ENCODE measurements around the gene CSMD2.

The CSMD2 gene

DNA sequence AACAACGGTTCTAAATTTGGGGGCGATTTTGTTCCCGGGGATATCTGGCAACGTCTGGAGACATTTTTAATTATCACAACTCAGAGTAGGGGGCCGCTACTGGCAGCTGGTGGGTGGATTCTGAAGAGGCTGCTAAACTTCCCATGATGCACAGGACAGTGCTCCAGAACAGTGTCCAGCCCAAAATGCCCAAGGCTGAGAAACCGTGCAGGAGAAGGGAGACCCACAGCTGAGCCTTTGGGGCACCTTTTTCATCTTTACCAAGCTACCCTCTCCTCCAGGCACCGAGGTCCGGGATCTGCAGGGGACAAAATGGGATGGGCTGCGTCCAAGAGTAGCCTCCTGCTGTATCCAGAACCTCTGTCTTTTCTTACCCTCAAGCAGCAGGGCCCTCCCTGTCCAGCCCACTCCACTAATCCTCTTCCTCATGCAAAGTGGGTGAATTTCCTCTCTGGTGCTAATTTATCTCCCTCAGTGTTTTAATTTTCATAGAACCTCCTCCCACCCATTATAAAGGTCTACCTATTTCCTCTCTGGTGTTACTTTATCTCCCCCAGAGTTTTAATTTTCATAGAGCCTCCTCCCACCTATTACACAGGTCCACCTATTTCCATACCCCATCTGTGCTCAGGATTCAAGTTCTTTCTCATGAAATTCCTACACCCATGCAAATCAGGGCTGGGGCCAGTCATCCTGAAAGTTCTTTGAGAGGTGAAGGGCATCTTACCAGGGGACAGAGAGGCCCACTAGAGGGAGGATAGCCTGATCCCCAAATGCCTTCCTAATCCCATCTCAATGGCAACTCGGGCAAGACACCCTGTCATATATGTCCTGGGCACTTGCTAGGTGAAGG, 42.7 kb downstream of the CSMD2 start:
- no peak for ATAC-seq
- TF ChIP-seq OSR1 (CRISPR knock-in tag; IDR thresholded peaks at IDR 0.05) (no peak), TCF4 (CRISPR knock-in tag; IDR thresholded peaks at IDR 0.05; ENCODE audit: borderline replicate concordance) (no peak)

DNA sequence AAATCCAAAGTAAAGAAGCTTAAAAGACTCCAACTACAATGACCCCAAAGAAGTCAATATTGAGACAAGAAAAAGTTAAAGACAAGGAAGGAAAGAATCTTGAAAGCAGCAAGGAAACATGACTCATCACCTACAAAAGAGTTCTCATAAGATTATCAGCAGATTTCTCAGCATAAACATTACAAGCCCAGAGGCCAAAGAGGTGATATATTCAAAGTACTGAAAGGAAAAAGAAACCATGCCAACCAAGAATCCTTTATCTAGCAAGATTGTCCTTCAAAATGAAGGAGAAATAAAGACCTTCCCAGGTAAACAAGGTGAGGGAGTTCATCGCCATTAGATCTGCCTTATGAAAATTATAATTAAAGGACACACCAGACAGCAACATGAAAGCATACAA, 49.8 kb downstream of the CSMD2 start:
- no peak for TF ChIP-seq OSR1 (CRISPR knock-in tag; IDR thresholded peaks at IDR 0.05)
- TF ChIP-seq ISL1 (CRISPR knock-in tag; IDR thresholded peaks at IDR 0.05), result no peak
- TF ChIP-seq ESRRG (CRISPR knock-in tag; IDR thresholded peaks at IDR 0.05), result no peak
- TF ChIP-seq ZNF565 (CRISPR knock-in tag; conservative IDR thresholded peaks at IDR 0.05; ENCODE audit: low read depth), result no peak
- no peak for ATAC-seq

DNA sequence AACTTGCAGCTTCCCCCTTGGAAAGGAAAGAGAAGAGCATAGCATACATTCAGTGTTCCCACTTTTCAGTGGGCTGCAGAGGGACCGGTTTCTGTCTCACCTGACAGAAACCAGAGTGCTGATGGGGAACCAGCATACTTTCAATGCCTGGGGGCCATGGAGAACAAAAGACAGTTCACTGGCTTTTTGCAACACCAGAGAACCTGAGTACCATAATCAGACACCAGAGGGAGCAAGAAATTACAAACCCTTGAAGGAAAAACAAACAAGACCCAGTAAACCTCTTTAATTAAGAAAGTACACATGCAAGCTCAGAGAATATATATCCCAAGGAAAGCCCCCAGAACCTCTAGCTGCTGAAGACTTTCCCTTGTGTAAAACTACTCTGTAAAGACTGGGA, 51.1 kb downstream of the CSMD2 start:
- TF ChIP-seq ZNF8 (CRISPR knock-in tag; IDR thresholded peaks at IDR 0.05), result no peak

DNA sequence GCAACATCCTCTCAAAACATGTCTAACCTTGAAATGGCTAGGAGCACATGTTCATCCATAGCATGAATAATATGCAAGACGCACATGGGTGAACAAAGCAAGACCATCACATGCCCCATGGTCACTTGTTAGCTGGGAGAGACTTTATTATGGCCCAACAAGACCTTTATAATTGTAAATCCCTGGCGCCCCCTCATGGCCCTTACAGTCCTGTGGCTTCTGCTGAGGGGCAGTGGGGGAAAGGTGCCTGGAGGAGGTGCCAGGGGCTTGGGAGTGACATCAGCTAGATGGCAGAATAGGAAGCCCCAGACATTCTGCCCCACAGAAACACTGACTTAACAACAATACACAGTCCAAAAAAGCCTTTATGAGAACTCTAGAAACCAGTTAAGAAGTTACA, 51.7 kb downstream of the CSMD2 start:
- TF ChIP-seq OSR1 (CRISPR knock-in tag; IDR thresholded peaks at IDR 0.05) (no peak), ZC3H10 (CRISPR knock-in tag; IDR thresholded peaks at IDR 0.05) (no peak), ESRRG (CRISPR knock-in tag; IDR thresholded peaks at IDR 0.05) (no peak), ZNF8 (CRISPR knock-in tag; IDR thresholded peaks at IDR 0.05) (no peak), TCF4 (CRISPR knock-in tag; IDR thresholded peaks at IDR 0.05; ENCODE audit: borderline replicate concordance) (no peak), BACH2 (CRISPR knock-in tag; IDR thresholded peaks at IDR 0.05; ENCODE audit: borderline replicate concordance) (no peak), ZNF70 (CRISPR knock-in tag; IDR thresholded peaks at IDR 0.05) (no peak), SNAI2 (CRISPR knock-in tag; IDR thresholded peaks at IDR 0.05) (no peak), ZFP30 (CRISPR knock-in tag; IDR thresholded peaks at IDR 0.05) (no peak), ARNTL (CRISPR knock-in tag; IDR thresholded peaks at IDR 0.05; ENCODE audit: borderline replicate concordance, low read depth) (no peak), ZFP3 (CRISPR knock-in tag; IDR thresholded peaks at IDR 0.05) (no peak), RARB (CRISPR knock-in tag; IDR thresholded peaks at IDR 0.05) (no peak)
- TF ChIP-seq, protein P1, sequence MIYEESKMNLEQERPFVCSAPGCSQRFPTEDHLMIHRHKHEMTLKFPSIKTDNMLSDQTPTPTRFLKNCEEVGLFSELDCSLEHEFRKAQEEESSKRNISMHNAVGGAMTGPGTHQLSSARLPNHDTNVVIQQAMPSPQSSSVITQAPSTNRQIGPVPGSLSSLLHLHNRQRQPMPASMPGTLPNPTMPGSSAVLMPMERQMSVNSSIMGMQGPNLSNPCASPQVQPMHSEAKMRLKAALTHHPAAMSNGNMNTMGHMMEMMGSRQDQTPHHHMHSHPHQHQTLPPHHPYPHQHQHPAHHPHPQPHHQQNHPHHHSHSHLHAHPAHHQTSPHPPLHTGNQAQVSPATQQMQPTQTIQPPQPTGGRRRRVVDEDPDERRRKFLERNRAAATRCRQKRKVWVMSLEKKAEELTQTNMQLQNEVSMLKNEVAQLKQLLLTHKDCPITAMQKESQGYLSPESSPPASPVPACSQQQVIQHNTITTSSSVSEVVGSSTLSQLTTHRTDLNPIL (CRISPR knock-in tag; IDR thresholded peaks at IDR 0.05; ENCODE audit: low read depth), result no peak
- TF ChIP-seq, protein P2, sequence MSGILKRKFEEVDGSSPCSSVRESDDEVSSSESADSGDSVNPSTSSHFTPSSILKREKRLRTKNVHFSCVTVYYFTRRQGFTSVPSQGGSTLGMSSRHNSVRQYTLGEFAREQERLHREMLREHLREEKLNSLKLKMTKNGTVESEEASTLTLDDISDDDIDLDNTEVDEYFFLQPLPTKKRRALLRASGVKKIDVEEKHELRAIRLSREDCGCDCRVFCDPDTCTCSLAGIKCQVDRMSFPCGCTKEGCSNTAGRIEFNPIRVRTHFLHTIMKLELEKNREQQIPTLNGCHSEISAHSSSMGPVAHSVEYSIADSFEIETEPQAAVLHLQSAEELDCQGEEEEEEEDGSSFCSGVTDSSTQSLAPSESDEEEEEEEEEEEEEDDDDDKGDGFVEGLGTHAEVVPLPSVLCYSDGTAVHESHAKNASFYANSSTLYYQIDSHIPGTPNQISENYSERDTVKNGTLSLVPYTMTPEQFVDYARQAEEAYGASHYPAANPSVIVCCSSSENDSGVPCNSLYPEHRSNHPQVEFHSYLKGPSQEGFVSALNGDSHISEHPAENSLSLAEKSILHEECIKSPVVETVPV (CRISPR knock-in tag; IDR thresholded peaks at IDR 0.05), result no peak
- TF ChIP-seq, protein P3, sequence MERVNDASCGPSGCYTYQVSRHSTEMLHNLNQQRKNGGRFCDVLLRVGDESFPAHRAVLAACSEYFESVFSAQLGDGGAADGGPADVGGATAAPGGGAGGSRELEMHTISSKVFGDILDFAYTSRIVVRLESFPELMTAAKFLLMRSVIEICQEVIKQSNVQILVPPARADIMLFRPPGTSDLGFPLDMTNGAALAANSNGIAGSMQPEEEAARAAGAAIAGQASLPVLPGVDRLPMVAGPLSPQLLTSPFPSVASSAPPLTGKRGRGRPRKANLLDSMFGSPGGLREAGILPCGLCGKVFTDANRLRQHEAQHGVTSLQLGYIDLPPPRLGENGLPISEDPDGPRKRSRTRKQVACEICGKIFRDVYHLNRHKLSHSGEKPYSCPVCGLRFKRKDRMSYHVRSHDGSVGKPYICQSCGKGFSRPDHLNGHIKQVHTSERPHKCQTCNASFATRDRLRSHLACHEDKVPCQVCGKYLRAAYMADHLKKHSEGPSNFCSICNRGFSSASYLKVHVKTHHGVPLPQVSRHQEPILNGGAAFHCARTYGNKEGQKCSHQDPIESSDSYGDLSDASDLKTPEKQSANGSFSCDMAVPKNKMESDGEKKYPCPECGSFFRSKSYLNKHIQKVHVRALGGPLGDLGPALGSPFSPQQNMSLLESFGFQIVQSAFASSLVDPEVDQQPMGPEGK (CRISPR knock-in tag; IDR thresholded peaks at IDR 0.05; ENCODE audit: borderline replicate concordance), result no peak
- TF ChIP-seq, protein P4, sequence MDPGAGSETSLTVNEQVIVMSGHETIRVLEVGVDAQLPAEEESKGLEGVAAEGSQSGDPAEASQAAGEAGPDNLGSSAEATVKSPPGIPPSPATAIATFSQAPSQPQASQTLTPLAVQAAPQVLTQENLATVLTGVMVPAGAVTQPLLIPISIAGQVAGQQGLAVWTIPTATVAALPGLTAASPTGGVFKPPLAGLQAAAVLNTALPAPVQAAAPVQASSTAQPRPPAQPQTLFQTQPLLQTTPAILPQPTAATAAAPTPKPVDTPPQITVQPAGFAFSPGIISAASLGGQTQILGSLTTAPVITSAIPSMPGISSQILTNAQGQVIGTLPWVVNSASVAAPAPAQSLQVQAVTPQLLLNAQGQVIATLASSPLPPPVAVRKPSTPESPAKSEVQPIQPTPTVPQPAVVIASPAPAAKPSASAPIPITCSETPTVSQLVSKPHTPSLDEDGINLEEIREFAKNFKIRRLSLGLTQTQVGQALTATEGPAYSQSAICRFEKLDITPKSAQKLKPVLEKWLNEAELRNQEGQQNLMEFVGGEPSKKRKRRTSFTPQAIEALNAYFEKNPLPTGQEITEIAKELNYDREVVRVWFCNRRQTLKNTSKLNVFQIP (CRISPR knock-in tag; IDR thresholded peaks at IDR 0.05; ENCODE audit: borderline replicate concordance, low read depth), result no peak
- ATAC-seq, result no peak

More for the DNA sequence above, 51.1 kb downstream of the CSMD2 start:
- no peak for ATAC-seq

DNA sequence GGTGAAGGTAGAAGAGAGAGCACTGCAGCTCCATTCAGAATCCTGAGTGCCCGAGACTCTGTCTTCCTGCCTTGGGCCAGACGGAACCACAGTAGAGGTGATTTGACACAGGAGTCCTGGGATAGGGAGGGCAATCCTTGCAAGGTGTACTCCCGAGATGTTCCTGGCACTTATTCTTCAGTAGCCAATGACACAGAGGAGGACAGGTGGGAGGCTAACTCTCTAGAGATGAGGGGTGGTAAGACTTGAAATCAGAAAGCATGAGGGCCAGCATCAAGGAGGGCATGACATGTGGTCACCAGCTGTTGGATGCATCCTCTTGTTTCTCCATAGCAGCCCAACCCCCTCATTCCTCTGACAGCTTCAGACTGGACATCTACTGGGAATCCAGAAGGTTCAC, 56.3 kb downstream of the CSMD2 start:
- no peak for TF ChIP-seq GLIS3 (CRISPR knock-in tag; IDR thresholded peaks at IDR 0.05)
- TF ChIP-seq ESRRG (CRISPR knock-in tag; IDR thresholded peaks at IDR 0.05), result no peak
- no peak for TF ChIP-seq BACH2 (CRISPR knock-in tag; IDR thresholded peaks at IDR 0.05; ENCODE audit: borderline replicate concordance)
- no peak for TF ChIP-seq ZC3H10 (CRISPR knock-in tag; IDR thresholded peaks at IDR 0.05)
- TF ChIP-seq TCF4 (CRISPR knock-in tag; IDR thresholded peaks at IDR 0.05; ENCODE audit: borderline replicate concordance), result no peak

More for the DNA sequence above, 56.3 kb downstream of the CSMD2 start:
- no peak for ATAC-seq

Measured in SK-N-SH treated with all-trans-retinoic acid at 6 μM for 48 hours (cell line).